MM.1S (cell line): Measurements from ENCODE around the gene ANKRD16.

Experiments
- DNase-seq: peaks from one replicate; pipeline ENCODE4 v3.0.0-alpha.2; 2015
- H2AFZ ChIP-seq: fragments of 300-600 bp; sonication (generic); 2 replicates; pipeline ENCODE4 v1.6.0; 2016; ENCODE audit warnings: antibody characterized with exemption, low read length
- H3F3A ChIP-seq: fragments of 300-600 bp; sonication (generic); 2 replicates; pipeline ENCODE4 v1.6.1; 2016; ENCODE audit warnings: mild to moderate bottlenecking, antibody characterized with exemption, low read length, moderate library complexity, mixed read lengths; ENCODE audit not compliant: insufficient read depth
- H3K27ac ChIP-seq: fragments of 300-600 bp; sonication (generic); 2 replicates; pipeline ENCODE4 v1.5.1; 2016; ENCODE audit warnings: mild to moderate bottlenecking, low read length
- H3K27me3 ChIP-seq: fragments of 300-600 bp; sonication (generic); replicated peaks from 2 replicates; pipeline ENCODE4 v1.6.0; 2016; ENCODE audit warnings: low read length; ENCODE audit not compliant: insufficient read depth
- H3K36me3 ChIP-seq: fragments of 300-600 bp; sonication (generic); replicated peaks from 2 replicates; pipeline ENCODE4 v1.6.1; 2016; ENCODE audit warnings: mild to moderate bottlenecking, low read length, mixed read lengths; ENCODE audit not compliant: insufficient read depth
- H3K4me1 ChIP-seq: fragments of 300-600 bp; sonication (generic); 2 replicates; pipeline ENCODE4 v1.6.1; 2016; ENCODE audit warnings: low read length, mixed read lengths
- H3K4me2 ChIP-seq: fragments of 300-600 bp; sonication (generic); 2 replicates; pipeline ENCODE4 v1.6.0; 2016; ENCODE audit warnings: low read depth, low read length
- H3K4me3 ChIP-seq: fragments of 300-600 bp; sonication (generic); 2 replicates; pipeline ENCODE4 v1.5.1; 2016; ENCODE audit warnings: low read length, mixed read lengths
- H3K79me2 ChIP-seq: fragments of 300-600 bp; sonication (generic); 2 replicates; pipeline ENCODE4 v1.6.1; 2016; ENCODE audit warnings: mixed run types, low read length, mixed read lengths
- H3K9ac ChIP-seq: fragments of 300-600 bp; sonication (generic); 2 replicates; pipeline ENCODE4 v1.6.1; 2016; ENCODE audit warnings: low read length, mixed read lengths
- H3K9me2 ChIP-seq: fragments of 300-600 bp; sonication (generic); replicated peaks from 2 replicates; pipeline ENCODE4 v1.6.1; 2016; ENCODE audit warnings: mild to moderate bottlenecking, low read length, mixed read lengths; ENCODE audit not compliant: insufficient read depth
- H3K9me3 ChIP-seq: fragments of 300-600 bp; sonication (generic); replicated peaks from 2 replicates; pipeline ENCODE4 v1.6.1; 2016; ENCODE audit warnings: mild to moderate bottlenecking, low read length, mixed read lengths; ENCODE audit not compliant: insufficient read depth
- H4K20me1 ChIP-seq: fragments of 300-600 bp; sonication (generic); 2 replicates; pipeline ENCODE4 v1.6.1; 2016; ENCODE audit warnings: mild to moderate bottlenecking, low read length, moderate library complexity, mixed read lengths; ENCODE audit not compliant: insufficient read depth
- EZH2 ChIP-seq: fragments of 300-600 bp; sonication (generic); optimal IDR thresholded peaks from 2 replicates; pipeline ENCODE3; 2017; ENCODE audit warnings: low read depth, mild to moderate bottlenecking, antibody characterized with exemption, low read length, mixed read lengths
- EZH2phosphoT487 ChIP-seq: fragments of 300-600 bp; sonication (generic); IDR thresholded peaks from 2 replicates; pipeline ENCODE4 v1.6.1; 2018; ENCODE audit warnings: antibody characterized with exemption, low read length
- TF ChIP-seq, protein P1 (sequence below): fragments of 300-600 bp; sonication (generic); IDR thresholded peaks from 2 replicates; pipeline ENCODE4 v1.5.1; 2016; ENCODE audit warnings: antibody characterized with exemption, low read length, mixed read lengths

ANKRD16 gene

DNA sequence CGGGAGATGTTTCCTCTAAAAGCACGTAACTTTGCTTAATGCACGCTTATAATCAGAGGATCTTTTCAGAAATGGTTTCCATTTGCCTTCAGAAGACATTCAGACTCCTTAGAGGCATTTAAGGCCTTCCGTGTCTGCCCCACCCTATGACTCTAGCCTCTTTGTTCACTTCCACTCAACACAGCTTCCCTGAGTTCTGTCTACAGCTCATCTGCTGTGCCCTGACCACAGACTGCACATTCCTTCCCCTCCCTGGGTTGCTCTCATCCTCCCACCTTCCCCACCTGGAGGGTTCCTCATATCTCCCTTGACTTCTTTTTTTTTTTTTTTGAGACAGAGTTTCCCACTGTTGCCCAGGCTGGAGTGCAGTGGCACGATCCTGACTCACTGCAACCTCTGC lies 17.0 kb upstream of the ANKRD16 start:
- peak overlapping the region; percentile 16; the same call in 1 of the 2 replicates for H3K27ac ChIP-seq

DNA sequence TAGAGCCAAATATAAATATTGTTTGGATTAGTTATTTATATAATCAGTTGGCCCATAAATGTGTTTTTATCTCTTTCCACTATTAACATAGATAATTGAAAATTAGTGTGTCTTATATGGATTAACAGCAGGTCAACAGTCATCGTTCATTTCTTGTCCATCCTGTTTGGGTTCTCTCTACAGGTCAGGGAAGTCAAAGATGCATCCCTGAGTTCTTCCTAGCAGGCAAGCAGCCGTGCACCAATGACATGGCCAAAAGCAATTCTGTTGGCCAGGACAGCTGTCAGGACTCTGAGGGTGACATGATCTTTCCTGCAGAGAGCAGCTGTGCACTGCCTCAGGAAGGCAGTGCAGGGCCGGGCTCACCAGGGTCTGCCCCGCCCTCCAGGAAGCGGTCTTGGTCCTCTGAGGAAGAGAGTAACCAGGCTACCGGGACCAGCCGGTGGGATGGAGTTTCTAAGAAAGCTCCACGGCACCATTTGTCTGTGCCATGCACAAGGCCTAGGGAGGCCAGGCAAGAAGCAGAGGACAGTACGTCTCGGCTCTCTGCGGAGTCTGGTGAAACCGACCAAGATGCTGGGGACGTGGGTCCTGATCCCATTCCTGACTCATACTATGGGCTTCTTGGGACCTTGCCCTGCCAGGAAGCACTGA lies 16.3 kb upstream of the ANKRD16 start:
- no peaks in the 10 kb centered on the region for H4K20me1 ChIP-seq
- peaks cover 77% of the 10 kb centered on the region for H3K79me2 ChIP-seq
- H3K4me2 ChIP-seq, result 0 out of 2 replicates have a peak overlapping the region, but pooled peaks have one; percentile 0
- peaks cover 19% of the 10 kb centered on the region; the same call in 1 of the 2 replicates for H3K36me3 ChIP-seq
- H3K27me3 ChIP-seq, result no peaks in the 10 kb centered on the region
- no peaks in the 10 kb centered on the region for H3K9me3 ChIP-seq
- H3K9me2 ChIP-seq, result no peaks in the 10 kb centered on the region
- H3K4me1 ChIP-seq, result peaks cover 36% of the 10 kb centered on the region
- no peak overlapping the region for H2AFZ ChIP-seq
- no peak overlapping the region for H3K9ac ChIP-seq
- no peak overlapping the region for H3K4me3 ChIP-seq
- TF ChIP-seq, protein P1, sequence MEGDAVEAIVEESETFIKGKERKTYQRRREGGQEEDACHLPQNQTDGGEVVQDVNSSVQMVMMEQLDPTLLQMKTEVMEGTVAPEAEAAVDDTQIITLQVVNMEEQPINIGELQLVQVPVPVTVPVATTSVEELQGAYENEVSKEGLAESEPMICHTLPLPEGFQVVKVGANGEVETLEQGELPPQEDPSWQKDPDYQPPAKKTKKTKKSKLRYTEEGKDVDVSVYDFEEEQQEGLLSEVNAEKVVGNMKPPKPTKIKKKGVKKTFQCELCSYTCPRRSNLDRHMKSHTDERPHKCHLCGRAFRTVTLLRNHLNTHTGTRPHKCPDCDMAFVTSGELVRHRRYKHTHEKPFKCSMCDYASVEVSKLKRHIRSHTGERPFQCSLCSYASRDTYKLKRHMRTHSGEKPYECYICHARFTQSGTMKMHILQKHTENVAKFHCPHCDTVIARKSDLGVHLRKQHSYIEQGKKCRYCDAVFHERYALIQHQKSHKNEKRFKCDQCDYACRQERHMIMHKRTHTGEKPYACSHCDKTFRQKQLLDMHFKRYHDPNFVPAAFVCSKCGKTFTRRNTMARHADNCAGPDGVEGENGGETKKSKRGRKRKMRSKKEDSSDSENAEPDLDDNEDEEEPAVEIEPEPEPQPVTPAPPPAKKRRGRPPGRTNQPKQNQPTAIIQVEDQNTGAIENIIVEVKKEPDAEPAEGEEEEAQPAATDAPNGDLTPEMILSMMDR, result no peak
- no peak for TF ChIP-seq EZH2
- H3K27ac ChIP-seq, result peak overlapping the region; percentile 17; the same call in 1 of the 2 replicates
- H3F3A ChIP-seq, result peaks cover 36% of the 10 kb centered on the region
- DNase-seq, result no peak

More for the DNA sequence above, 17.0 kb upstream of the ANKRD16 start:
- TF ChIP-seq, protein P1, result no peak
- TF ChIP-seq EZH2 (no peak), EZH2phosphoT487 (no peak)
- Histone ChIP-seq H3K4me2 (no peak overlapping the region), H3F3A (peaks cover 36% of the 10 kb centered on the region), H3K36me3 (peaks cover 19% of the 10 kb centered on the region; the same call in 1 of the 2 replicates), H3K27me3 (no peaks in the 10 kb centered on the region), H3K4me3 (no peak overlapping the region), H3K9me3 (no peaks in the 10 kb centered on the region), H3K9ac (no peak overlapping the region), H3K79me2 (peaks cover 75% of the 10 kb centered on the region), H3K9me2 (no peaks in the 10 kb centered on the region), H2AFZ (no peak overlapping the region), H3K4me1 (peaks cover 36% of the 10 kb centered on the region), H4K20me1 (no peaks in the 10 kb centered on the region)
- DNase-seq, result no peak

DNA sequence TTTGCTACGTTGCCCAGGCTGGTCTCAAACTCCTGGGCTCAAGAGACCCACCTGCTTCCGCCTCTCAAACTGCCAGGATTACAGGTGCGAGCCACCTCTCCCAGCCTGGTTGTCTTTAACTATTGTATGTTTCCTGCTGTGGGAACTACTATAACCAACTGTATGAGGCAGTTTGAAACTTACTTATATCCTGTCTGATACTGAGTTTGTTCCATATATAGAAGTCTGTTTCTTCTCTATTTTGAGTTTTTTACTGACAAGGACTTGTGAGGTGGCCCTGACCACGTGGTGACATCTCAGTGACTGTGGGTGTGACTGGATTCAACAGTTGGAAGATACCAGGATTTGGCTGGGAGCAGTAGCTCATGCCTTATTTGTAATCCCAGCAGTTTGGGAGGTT lies 14.5 kb upstream of the ANKRD16 start:
- H3K9me2 ChIP-seq, result no peaks in the 10 kb centered on the region
- H3K4me2 ChIP-seq, result peak overlapping the region; percentile 44; the same call in 1 of the 2 replicates
- H3K4me3 ChIP-seq, result no peak overlapping the region
- TF ChIP-seq EZH2, result no peak
- H3K9me3 ChIP-seq, result no peaks in the 10 kb centered on the region
- no peaks in the 10 kb centered on the region for H4K20me1 ChIP-seq
- peaks cover 8% of the 10 kb centered on the region for H3K36me3 ChIP-seq
- peak; percentile 96 for DNase-seq
- peaks cover 36% of the 10 kb centered on the region for H3F3A ChIP-seq
- H3K79me2 ChIP-seq, result peaks cover 85% of the 10 kb centered on the region
- H3K27me3 ChIP-seq, result no peaks in the 10 kb centered on the region
- H2AFZ ChIP-seq, result no peak overlapping the region
- H3K27ac ChIP-seq, result peak overlapping the region; percentile 100
- peak overlapping the region; percentile 39; the same call in 1 of the 2 replicates for H3K9ac ChIP-seq
- H3K4me1 ChIP-seq, result peaks cover 43% of the 10 kb centered on the region

DNA sequence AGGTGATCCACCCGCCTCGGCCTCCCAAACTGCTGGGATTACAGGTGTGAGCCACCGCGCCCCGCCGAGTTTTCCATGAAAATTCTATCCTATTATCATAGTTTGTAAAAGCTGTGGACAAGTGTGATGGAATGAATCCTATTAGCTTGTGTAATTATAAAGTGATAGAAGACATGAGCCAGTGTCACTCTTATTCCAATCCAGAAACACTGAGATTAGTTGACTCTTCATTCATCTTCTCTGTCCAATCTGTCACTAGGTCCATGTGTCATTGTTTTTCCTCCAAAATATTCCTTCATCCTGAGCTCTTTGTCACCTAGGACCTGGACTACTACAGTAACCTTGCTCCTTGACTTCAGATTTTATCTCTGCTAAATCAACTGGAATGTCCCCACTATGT lies 13.9 kb upstream of the ANKRD16 start:
- Histone ChIP-seq H4K20me1 (no peaks in the 10 kb centered on the region), H3K27ac (peak overlapping the region; percentile 100)

More for the DNA sequence above, 13.9 kb upstream of the ANKRD16 start:
- H3K79me2 ChIP-seq, result peaks cover 85% of the 10 kb centered on the region
- H2AFZ ChIP-seq, result no peak overlapping the region
- peaks cover 3% of the 10 kb centered on the region; the same call in 1 of the 2 replicates for H3K36me3 ChIP-seq
- H3K9me3 ChIP-seq, result no peaks in the 10 kb centered on the region
- DNase-seq, result no peak
- TF ChIP-seq EZH2 (no peak), EZH2phosphoT487 (no peak)
- TF ChIP-seq, protein P1, result no peak
- H3K4me3 ChIP-seq, result 0 out of 2 replicates have a peak overlapping the region, but pooled peaks have one; percentile 3
- no peaks in the 10 kb centered on the region for H3K27me3 ChIP-seq
- peak overlapping the region; percentile 34; the same call in 1 of the 2 replicates for H3K9ac ChIP-seq
- H3F3A ChIP-seq, result peaks cover 36% of the 10 kb centered on the region
- peak overlapping the region; percentile 65 for H3K4me2 ChIP-seq
- H3K4me1 ChIP-seq, result peaks cover 48% of the 10 kb centered on the region
- H3K9me2 ChIP-seq, result no peaks in the 10 kb centered on the region
